ENCODE measurements around the gene TRO.

TRO gene

GRCh38 chrX:54920610-54921426, at the start of gene TRO:
Gene TRO (plus strand): TSS chrX:54920824. CDS start chrX:54922247, 1,423 bp downstream.
- DNase-seq (ENCODE audit: low read depth), result peak; percentile 56

GRCh38 chrX:54885740-54886139, 34.9 kb upstream of the TRO start:
- H3K36me3 ChIP-seq (ENCODE audit: control insufficient read depth, insufficient read depth, low read length, severe bottlenecking), result no peaks in the 10 kb centered on the region
- no peaks in the 10 kb centered on the region for H3K4me1 ChIP-seq (ENCODE audit: control insufficient read depth, insufficient read depth, low read length)
- DNase-seq (ENCODE audit: low read depth), result no peak

More at GRCh38 chrX:54920610-54921426, at the start of gene TRO:
- peak within 1 kb of the TSS; percentile 81 for H3K4me3 ChIP-seq (ENCODE audit: low read length)
- no peaks in the 10 kb centered on the region for H3K36me3 ChIP-seq (ENCODE audit: control insufficient read depth, insufficient read depth, low read length, severe bottlenecking)
- peaks cover 15% of the 10 kb centered on the region for H3K9me3 ChIP-seq (ENCODE audit: control insufficient read depth, low read length)
- no peaks in the 10 kb centered on the region for H3K27me3 ChIP-seq (replicated peaks; ENCODE audit: control insufficient read depth, insufficient read depth, low read length)
- H3K4me1 ChIP-seq (ENCODE audit: control insufficient read depth, insufficient read depth, low read length), result no peaks in the 10 kb centered on the region
- peak within 1 kb of the TSS; percentile 65 for H3K9ac ChIP-seq (ENCODE audit: low read length)

GRCh38 chrX:54891573-54891972, 29.1 kb upstream of the TRO start:
- DNase-seq (ENCODE audit: low read depth), result peak; percentile 55
- H3K36me3 ChIP-seq (ENCODE audit: control insufficient read depth, insufficient read depth, low read length, severe bottlenecking), result no peaks in the 10 kb centered on the region

More at GRCh38 chrX:54885740-54886139, 34.9 kb upstream of the TRO start:
- no peak overlapping the region for H3K4me3 ChIP-seq (ENCODE audit: low read length)
- H3K9ac ChIP-seq (ENCODE audit: low read length), result no peak overlapping the region
- H3K9me3 ChIP-seq (ENCODE audit: control insufficient read depth, low read length), result no peaks in the 10 kb centered on the region
- peaks cover 5% of the 10 kb centered on the region for H3K27me3 ChIP-seq (replicated peaks; ENCODE audit: control insufficient read depth, insufficient read depth, low read length)

DNA sequence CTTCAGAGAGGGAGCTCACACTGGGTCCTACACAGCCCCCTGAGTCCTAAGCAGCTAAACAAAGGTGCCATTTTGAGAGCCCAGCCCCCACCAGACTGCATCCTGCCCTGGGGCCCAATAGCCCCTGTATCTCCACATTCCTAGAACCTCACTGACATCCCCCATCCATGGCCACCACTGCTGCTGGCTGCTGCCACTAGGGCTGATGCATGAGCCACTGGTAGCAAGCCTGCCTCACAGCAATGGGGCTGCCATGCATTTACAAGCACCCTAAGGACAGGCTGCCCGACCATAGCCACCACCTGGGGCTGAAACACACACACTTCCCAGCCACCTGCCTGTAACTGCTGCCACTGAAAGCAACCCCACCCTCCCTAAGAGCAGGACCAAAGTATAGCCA, 26.5 kb upstream of the TRO start:
- no peak for DNase-seq (ENCODE audit: low read depth)
- Histone ChIP-seq H3K4me1 (ENCODE audit: control insufficient read depth, insufficient read depth, low read length) (no peaks in the 10 kb centered on the region), H3K36me3 (ENCODE audit: control insufficient read depth, insufficient read depth, low read length, severe bottlenecking) (no peaks in the 10 kb centered on the region), H3K9me3 (ENCODE audit: control insufficient read depth, low read length) (peaks cover 18% of the 10 kb centered on the region), H3K4me3 (ENCODE audit: low read length) (no peak overlapping the region), H3K27me3 (replicated peaks; ENCODE audit: control insufficient read depth, insufficient read depth, low read length) (peaks cover 9% of the 10 kb centered on the region), H3K9ac (ENCODE audit: low read length) (no peak overlapping the region)

More at GRCh38 chrX:54891573-54891972, 29.1 kb upstream of the TRO start:
- peaks cover 11% of the 10 kb centered on the region for H3K9me3 ChIP-seq (ENCODE audit: control insufficient read depth, low read length)
- H3K4me1 ChIP-seq (ENCODE audit: control insufficient read depth, insufficient read depth, low read length), result no peaks in the 10 kb centered on the region
- H3K9ac ChIP-seq (ENCODE audit: low read length), result no peak overlapping the region
- no peak overlapping the region for H3K4me3 ChIP-seq (ENCODE audit: low read length)
- peaks cover 9% of the 10 kb centered on the region for H3K27me3 ChIP-seq (replicated peaks; ENCODE audit: control insufficient read depth, insufficient read depth, low read length)

GRCh38 chrX:54909941-54910340, 10.7 kb upstream of the TRO start:
- H3K4me1 ChIP-seq (ENCODE audit: control insufficient read depth, insufficient read depth, low read length), result no peaks in the 10 kb centered on the region
- H3K9me3 ChIP-seq (ENCODE audit: control insufficient read depth, low read length), result peaks cover 13% of the 10 kb centered on the region
- DNase-seq (ENCODE audit: low read depth), result no peak
- no peak overlapping the region for H3K9ac ChIP-seq (ENCODE audit: low read length)
- no peaks in the 10 kb centered on the region for H3K27me3 ChIP-seq (replicated peaks; ENCODE audit: control insufficient read depth, insufficient read depth, low read length)
- no peaks in the 10 kb centered on the region for H3K36me3 ChIP-seq (ENCODE audit: control insufficient read depth, insufficient read depth, low read length, severe bottlenecking)
- no peak overlapping the region for H3K4me3 ChIP-seq (ENCODE audit: low read length)

DNA sequence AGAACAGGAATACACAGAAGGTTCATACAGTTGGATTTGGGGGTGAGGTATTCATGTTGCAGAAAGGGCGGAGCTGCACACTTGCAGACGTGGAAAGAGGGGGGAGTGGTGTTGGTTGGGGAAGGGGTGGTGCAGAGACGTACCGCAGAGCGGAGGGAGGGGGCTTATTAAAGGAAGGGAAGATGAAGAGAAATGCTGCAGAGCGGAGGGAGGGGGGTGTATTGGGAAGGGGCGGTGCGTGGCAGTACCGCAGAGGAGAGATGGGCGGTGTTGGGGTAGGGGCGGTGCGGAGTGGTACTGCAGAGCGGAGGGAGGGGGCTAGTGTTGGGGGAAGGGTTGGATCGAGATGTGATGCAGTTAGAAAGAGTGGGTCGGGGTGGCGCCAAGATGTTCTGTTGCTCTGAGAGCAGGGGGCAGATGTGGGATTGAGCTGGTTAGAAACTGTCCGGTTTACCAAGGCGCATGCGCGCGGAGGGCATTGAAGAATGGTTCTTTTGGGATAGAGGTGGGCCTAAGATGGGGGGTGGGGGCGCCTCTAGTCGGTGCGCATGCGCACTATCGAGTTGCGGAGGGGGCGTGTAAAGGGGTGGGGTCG, 900 bp downstream of the TRO start:
- H3K9me3 ChIP-seq (ENCODE audit: control insufficient read depth, low read length), result peaks cover 8% of the 10 kb centered on the region
- H3K36me3 ChIP-seq (ENCODE audit: control insufficient read depth, insufficient read depth, low read length, severe bottlenecking), result no peaks in the 10 kb centered on the region
- H3K27me3 ChIP-seq (replicated peaks; ENCODE audit: control insufficient read depth, insufficient read depth, low read length), result no peaks in the 10 kb centered on the region
- peak overlapping the region; percentile 81 for H3K4me3 ChIP-seq (ENCODE audit: low read length)
- peak overlapping the region; percentile 65 for H3K9ac ChIP-seq (ENCODE audit: low read length)
- H3K4me1 ChIP-seq (ENCODE audit: control insufficient read depth, insufficient read depth, low read length), result no peaks in the 10 kb centered on the region
- peak; percentile 79 for DNase-seq (ENCODE audit: low read depth)

GRCh38 chrX:54922547-54922946, 1.9 kb downstream of the TRO start:
- H3K36me3 ChIP-seq (ENCODE audit: control insufficient read depth, insufficient read depth, low read length, severe bottlenecking), result no peaks in the 10 kb centered on the region
- H3K9me3 ChIP-seq (ENCODE audit: control insufficient read depth, low read length), result peaks cover 4% of the 10 kb centered on the region
- H3K27me3 ChIP-seq (replicated peaks; ENCODE audit: control insufficient read depth, insufficient read depth, low read length), result no peaks in the 10 kb centered on the region
- H3K4me3 ChIP-seq (ENCODE audit: low read length), result no peak overlapping the region
- H3K4me1 ChIP-seq (ENCODE audit: control insufficient read depth, insufficient read depth, low read length), result no peaks in the 10 kb centered on the region
- no peak overlapping the region for H3K9ac ChIP-seq (ENCODE audit: low read length)
- no peak for DNase-seq (ENCODE audit: low read depth)

- no peak for DNase-seq (ENCODE audit: low read depth)
- peaks cover 9% of the 10 kb centered on the region for H3K9me3 ChIP-seq (ENCODE audit: control insufficient read depth, low read length)
- H3K4me3 ChIP-seq (ENCODE audit: low read length), result no peak overlapping the region
- no peaks in the 10 kb centered on the region for H3K36me3 ChIP-seq (ENCODE audit: control insufficient read depth, insufficient read depth, low read length, severe bottlenecking)
- H3K27me3 ChIP-seq (replicated peaks; ENCODE audit: control insufficient read depth, insufficient read depth, low read length), result no peaks in the 10 kb centered on the region
- no peaks in the 10 kb centered on the region for H3K4me1 ChIP-seq (ENCODE audit: control insufficient read depth, insufficient read depth, low read length)
- H3K9ac ChIP-seq (ENCODE audit: low read length), result no peak overlapping the region
These were observed 2.8 kb downstream of the TRO start for GRCh38 chrX:54923376-54923775.

GRCh38 chrX:54926978-54927377, 6.4 kb downstream of the TRO start:
- Histone ChIP-seq H3K9ac (ENCODE audit: low read length) (no peak overlapping the region), H3K4me3 (ENCODE audit: low read length) (no peak overlapping the region), H3K27me3 (replicated peaks; ENCODE audit: control insufficient read depth, insufficient read depth, low read length) (no peaks in the 10 kb centered on the region), H3K4me1 (ENCODE audit: control insufficient read depth, insufficient read depth, low read length) (no peaks in the 10 kb centered on the region), H3K9me3 (ENCODE audit: control insufficient read depth, low read length) (peaks cover 9% of the 10 kb centered on the region), H3K36me3 (ENCODE audit: control insufficient read depth, insufficient read depth, low read length, severe bottlenecking) (peaks cover 25% of the 10 kb centered on the region)
- no peak for DNase-seq (ENCODE audit: low read depth)

- Histone ChIP-seq H3K9me3 (ENCODE audit: control insufficient read depth, low read length) (peaks cover 5% of the 10 kb centered on the region), H3K9ac (ENCODE audit: low read length) (no peak overlapping the region), H3K4me3 (ENCODE audit: low read length) (no peak overlapping the region), H3K36me3 (ENCODE audit: control insufficient read depth, insufficient read depth, low read length, severe bottlenecking) (peaks cover 28% of the 10 kb centered on the region), H3K4me1 (ENCODE audit: control insufficient read depth, insufficient read depth, low read length) (no peaks in the 10 kb centered on the region), H3K27me3 (replicated peaks; ENCODE audit: control insufficient read depth, insufficient read depth, low read length) (no peaks in the 10 kb centered on the region)
- DNase-seq (ENCODE audit: low read depth), result no peak
These were observed 8.3 kb downstream of the TRO start for GRCh38 chrX:54928876-54929275.

DNA sequence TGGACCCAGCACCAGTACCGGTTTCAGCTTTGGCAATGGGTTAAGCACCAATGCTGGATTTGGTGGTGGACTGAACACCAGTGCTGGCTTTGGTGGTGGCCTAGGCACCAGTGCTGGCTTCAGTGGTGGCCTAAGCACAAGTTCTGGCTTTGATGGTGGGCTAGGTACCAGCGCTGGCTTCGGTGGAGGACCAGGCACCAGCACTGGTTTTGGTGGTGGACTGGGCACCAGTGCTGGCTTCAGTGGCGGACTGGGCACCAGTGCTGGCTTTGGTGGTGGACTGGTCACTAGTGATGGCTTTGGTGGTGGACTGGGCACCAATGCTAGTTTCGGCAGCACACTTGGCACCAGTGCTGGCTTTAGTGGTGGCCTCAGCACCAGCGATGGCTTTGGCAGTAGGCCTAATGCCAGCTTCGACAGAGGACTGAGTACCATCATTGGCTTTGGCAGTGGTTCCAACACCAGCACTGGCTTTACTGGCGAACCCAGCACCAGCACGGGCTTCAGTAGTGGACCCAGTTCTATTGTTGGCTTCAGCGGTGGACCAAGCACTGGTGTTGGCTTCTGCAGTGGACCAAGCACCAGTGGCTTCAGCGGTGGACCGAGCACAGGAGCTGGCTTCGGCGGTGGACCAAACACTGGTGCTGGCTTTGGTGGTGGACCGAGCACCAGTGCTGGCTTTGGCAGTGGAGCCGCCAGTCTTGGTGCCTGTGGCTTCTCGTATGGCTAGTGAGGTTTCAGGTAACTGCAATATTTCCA, 9.8 kb downstream of the TRO start:
- DNase-seq (ENCODE audit: low read depth), result no peak
- H3K36me3 ChIP-seq (ENCODE audit: control insufficient read depth, insufficient read depth, low read length, severe bottlenecking), result peaks cover 36% of the 10 kb centered on the region
- H3K4me1 ChIP-seq (ENCODE audit: control insufficient read depth, insufficient read depth, low read length), result no peaks in the 10 kb centered on the region
- no peak overlapping the region for H3K4me3 ChIP-seq (ENCODE audit: low read length)
- H3K9me3 ChIP-seq (ENCODE audit: control insufficient read depth, low read length), result peaks cover 5% of the 10 kb centered on the region
- H3K9ac ChIP-seq (ENCODE audit: low read length), result no peak overlapping the region
- peaks cover 6% of the 10 kb centered on the region for H3K27me3 ChIP-seq (replicated peaks; ENCODE audit: control insufficient read depth, insufficient read depth, low read length)
